Liver (tissue), 9 donors: ENCODE measurements around the gene SEMA5A. TPM values are rescaled to one million over a fixed set of nuclear protein-coding genes. Genes with fewer than 3 reads are reported as not detected.

ENCODE experiments used
- DNase-seq: peaks from one replicate; pipeline ENCODE4 v3.0.0-alpha.2; 2017; ENCODE audit warnings: low spot score
- H3K27ac ChIP-seq, 2 donors: one replicate each; pipeline ENCODE4 v1.7.0; 2013; ENCODE audit warnings: inconsistent platforms in 2 of 2, low read length in 2 of 2, control low read depth in 1 of 2, low read depth in 1 of 2, mild to moderate bottlenecking in 1 of 2
- H3K27me3 ChIP-seq, 4 donors: one replicate each; pipeline versions ENCODE4 v1.6.1 to v1.7.0; 2013; ENCODE audit warnings: low read length in 3 of 4, inconsistent platforms in 1 of 4, mild to moderate bottlenecking in 1 of 4, moderate library complexity in 1 of 4; ENCODE audit not compliant: control insufficient read depth in 4 of 4, insufficient read depth in 4 of 4
- H3K36me3 ChIP-seq, 4 donors: one replicate each; pipeline versions ENCODE4 v1.6.1 to v1.7.0; 2013; ENCODE audit warnings: low read length in 3 of 4, mild to moderate bottlenecking in 3 of 4, low read depth in 1 of 4, moderate library complexity in 1 of 4; ENCODE audit not compliant: control insufficient read depth in 4 of 4, insufficient read depth in 3 of 4
- H3K4me1 ChIP-seq, 4 donors: one replicate each; pipeline versions ENCODE4 v1.6.1 to v1.7.0; 2013; ENCODE audit warnings: low read length in 3 of 4, mild to moderate bottlenecking in 3 of 4, moderate library complexity in 1 of 4; ENCODE audit not compliant: control insufficient read depth in 4 of 4, insufficient read depth in 4 of 4
- H3K4me3 ChIP-seq, 3 donors: one replicate each; pipeline versions ENCODE4 v1.6.1 to v1.7.0; 2013; ENCODE audit warnings: low read length in 3 of 3, control low read depth in 1 of 3, low read depth in 1 of 3, mild to moderate bottlenecking in 1 of 3
- H3K9ac ChIP-seq, 2 donors: one replicate each; pipeline ENCODE4 v1.7.0; 2013; ENCODE audit warnings: low read length in 2 of 2, mild to moderate bottlenecking in 2 of 2, moderate library complexity in 2 of 2, control low read depth in 1 of 2, low read depth in 1 of 2
- H3K9me3 ChIP-seq, 4 donors: one replicate each; pipeline versions ENCODE4 v1.6.1 to v1.7.0; 2013; ENCODE audit warnings: low read length in 3 of 4; ENCODE audit not compliant: control insufficient read depth in 4 of 4
- FOXA1 ChIP-seq: IDR thresholded peaks from 2 replicates; pipeline ENCODE4 v1.6.1; 2016; ENCODE audit warnings: antibody characterized with exemption
- GABPA ChIP-seq, 2 donors: IDR thresholded peaks in 1 of 2; conservative IDR thresholded peaks in 1 of 2; 2 replicates each; pipeline ENCODE4 v1.6.1; 2016; ENCODE audit warnings: antibody characterized with exemption in 2 of 2, mild to moderate bottlenecking in 1 of 2, moderate library complexity in 1 of 2
- HNF4A ChIP-seq, 2 donors: conservative IDR thresholded peaks; 2 replicates each; pipeline ENCODE4 v1.6.1; 2016; ENCODE audit warnings: antibody characterized with exemption in 2 of 2, mild to moderate bottlenecking in 2 of 2
- HNF4G ChIP-seq: IDR thresholded peaks from 2 replicates; pipeline ENCODE4 v1.6.1; 2016; ENCODE audit warnings: antibody characterized with exemption
- JUND ChIP-seq, 2 donors: IDR thresholded peaks; 2 replicates each; pipeline ENCODE4 v1.6.1; 2016; ENCODE audit warnings: antibody characterized with exemption in 2 of 2
- NR2F2 ChIP-seq: IDR thresholded peaks from 2 replicates; pipeline ENCODE4 v1.6.1; 2016; ENCODE audit warnings: antibody characterized with exemption
- RAD21 ChIP-seq, 2 donors: IDR thresholded peaks; 2 replicates each; pipeline ENCODE4 v1.6.1; 2016; ENCODE audit warnings: antibody characterized with exemption in 2 of 2, mild to moderate bottlenecking in 2 of 2
- RXRA ChIP-seq, 2 donors: IDR thresholded peaks; 2 replicates each; pipeline ENCODE4 v1.6.1; 2017 to 2018; ENCODE audit warnings: antibody characterized with exemption in 2 of 2, mild to moderate bottlenecking in 1 of 2
- SP1 ChIP-seq: IDR thresholded peaks from 2 replicates; pipeline ENCODE4 v1.6.1; 2018; ENCODE audit warnings: antibody characterized with exemption, mild to moderate bottlenecking
- TAF1 ChIP-seq: conservative IDR thresholded peaks from 2 replicates; pipeline ENCODE4 v1.6.1; 2016; ENCODE audit warnings: antibody characterized with exemption, mild to moderate bottlenecking
- YY1 ChIP-seq: IDR thresholded peaks from 2 replicates; pipeline ENCODE4 v1.6.1; 2016; ENCODE audit warnings: antibody characterized with exemption, mild to moderate bottlenecking
- ZBTB33 ChIP-seq: IDR thresholded peaks from 2 replicates; pipeline ENCODE4 v1.6.1; 2016; ENCODE audit warnings: antibody characterized with exemption
- WGBS: extraction: QIAGEN DNeasy Blood & Tissue Kit; methylation state at CpG from one replicate; pipeline ENCODE4 v1.1.7; 2013; 5-methylcytosine and 5-hydroxymethylcytosine counted together
- polyA plus RNA-seq, 2 donors: library from polyadenylated mRNA; stranded (reverse) in 1 of 2; unstranded in 1 of 2; fragments of 200-250 nt in 1 of 2; fragments of >200 nt in 1 of 2; fragmentation: Nextera tagmentation in 1 of 2; extraction: Ambion mirVana in 1 of 2; gene quantifications; one replicate each; pipeline versions ENCODE4 v1.2.1 to v1.2.3, GENCODE V29; 2013 to 2015
- total RNA-seq, 2 donors: library from RNA; depleted of rRNA; stranded (reverse); fragments of >200 nt; gene quantifications; one replicate each; pipeline ENCODE4 v1.2.3, GENCODE V29; 2014
- TF ChIP-seq, protein P1 (sequence below): IDR thresholded peaks from 2 replicates; pipeline ENCODE4 v1.6.1; 2016; ENCODE audit warnings: antibody characterized with exemption
- TF ChIP-seq, protein P2 (sequence below): fragments of 150-350 bp; IDR thresholded peaks from 2 replicates; pipeline ENCODE4 v1.5.1; 2017; ENCODE audit warnings: improper control_type of control experiment, low read depth, low read length; ENCODE audit not compliant: missing input control
- TF ChIP-seq, protein P3 (sequence below): IDR thresholded peaks from 2 replicates; pipeline ENCODE4 v1.6.1; 2016; ENCODE audit warnings: antibody characterized with exemption, mild to moderate bottlenecking
- TF ChIP-seq, protein P4 (sequence below): IDR thresholded peaks from 2 replicates; pipeline ENCODE4 v1.6.1; 2016; ENCODE audit warnings: antibody characterized with exemption
- donor health status: healthy.
- donor health status: healthy.
- donor health status: healthy.
- donor health status: healthy.
- donor health status: healthy.

SEMA5A gene
- total and polyA plus RNA-seq, 4 donors: 1.1 to 5.8 (median 3.2) TPM

DNA sequence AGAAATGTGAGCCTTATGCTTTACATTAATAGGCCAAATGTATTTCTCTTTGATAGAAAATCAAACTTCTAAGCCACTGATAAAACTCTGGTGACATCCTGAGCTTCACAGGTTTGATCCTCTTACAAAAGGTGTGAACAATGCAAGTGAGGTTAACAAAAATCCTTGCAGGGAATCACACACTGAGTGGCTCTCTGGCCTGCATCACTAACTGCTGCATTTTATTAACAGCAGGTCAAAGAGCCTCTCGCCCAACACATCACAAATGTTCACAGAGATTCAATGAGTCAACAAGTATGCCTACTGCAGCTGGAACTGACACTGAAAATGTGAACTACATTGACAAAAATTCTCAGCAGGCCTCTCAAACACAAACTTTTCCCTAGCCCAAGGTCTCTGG is 122.3 kb downstream of the SEMA5A start:
- no peak overlapping the region for H3K27ac ChIP-seq
- no peak overlapping the region for H3K4me3 ChIP-seq
- H3K36me3 ChIP-seq: no peaks in the 10 kb centered on the region
- no peaks in the 10 kb centered on the region for H3K9me3 ChIP-seq
- WGBS: 73% methylated on average over 1 of the region's 1 CpG
- DNase-seq: no peak
- peaks cover 0 to 6% (median 3%) of the 10 kb centered on the region in 4 donors for H3K4me1 ChIP-seq
- no peaks in the 10 kb centered on the region for H3K27me3 ChIP-seq
- H3K9ac ChIP-seq: no peak overlapping the region
- TF ChIP-seq, protein P1, sequence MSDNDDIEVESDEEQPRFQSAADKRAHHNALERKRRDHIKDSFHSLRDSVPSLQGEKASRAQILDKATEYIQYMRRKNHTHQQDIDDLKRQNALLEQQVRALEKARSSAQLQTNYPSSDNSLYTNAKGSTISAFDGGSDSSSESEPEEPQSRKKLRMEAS: no peak

DNA sequence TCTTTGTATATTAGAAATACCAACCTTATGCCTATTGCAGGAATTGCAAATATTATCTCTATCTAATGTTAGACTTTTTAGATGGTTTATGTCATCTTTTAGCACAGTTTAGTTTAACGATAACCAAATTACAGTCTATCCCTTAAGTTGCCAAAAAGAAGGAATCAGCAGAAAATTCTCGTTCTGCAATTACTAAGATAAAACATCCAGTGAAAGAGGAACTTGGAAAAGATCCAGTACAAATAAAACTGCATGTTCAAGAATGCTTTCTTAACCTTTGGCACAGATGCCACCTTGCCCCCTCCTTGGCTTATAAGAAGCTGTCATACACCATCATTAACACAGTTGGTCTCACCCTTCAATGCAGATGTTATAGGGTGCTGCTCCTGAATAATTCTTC is 124.0 kb downstream of the SEMA5A start:
- peaks cover 0 to 6% (median 3%) of the 10 kb centered on the region in 4 donors for H3K4me1 ChIP-seq
- WGBS: 7% methylated on average over 2 of the region's 2 CpGs
- H3K9ac ChIP-seq: no peak overlapping the region
- no peak overlapping the region for H3K27ac ChIP-seq
- no peaks in the 10 kb centered on the region for H3K9me3 ChIP-seq
- no peaks in the 10 kb centered on the region for H3K36me3 ChIP-seq
- TF ChIP-seq NR2F2 (no peak), YY1 (no peak), GABPA (IDR thresholded peaks at IDR 0.05 in 1 of 2, conservative IDR thresholded peaks at IDR 0.05 in 1 of 2) (no peak), JUND (IDR thresholded peaks at IDR 0.05) (no peak), HNF4A (conservative IDR thresholded peaks at IDR 0.05) (no peak), ZBTB33 (no peak)
- TF ChIP-seq, protein P2, sequence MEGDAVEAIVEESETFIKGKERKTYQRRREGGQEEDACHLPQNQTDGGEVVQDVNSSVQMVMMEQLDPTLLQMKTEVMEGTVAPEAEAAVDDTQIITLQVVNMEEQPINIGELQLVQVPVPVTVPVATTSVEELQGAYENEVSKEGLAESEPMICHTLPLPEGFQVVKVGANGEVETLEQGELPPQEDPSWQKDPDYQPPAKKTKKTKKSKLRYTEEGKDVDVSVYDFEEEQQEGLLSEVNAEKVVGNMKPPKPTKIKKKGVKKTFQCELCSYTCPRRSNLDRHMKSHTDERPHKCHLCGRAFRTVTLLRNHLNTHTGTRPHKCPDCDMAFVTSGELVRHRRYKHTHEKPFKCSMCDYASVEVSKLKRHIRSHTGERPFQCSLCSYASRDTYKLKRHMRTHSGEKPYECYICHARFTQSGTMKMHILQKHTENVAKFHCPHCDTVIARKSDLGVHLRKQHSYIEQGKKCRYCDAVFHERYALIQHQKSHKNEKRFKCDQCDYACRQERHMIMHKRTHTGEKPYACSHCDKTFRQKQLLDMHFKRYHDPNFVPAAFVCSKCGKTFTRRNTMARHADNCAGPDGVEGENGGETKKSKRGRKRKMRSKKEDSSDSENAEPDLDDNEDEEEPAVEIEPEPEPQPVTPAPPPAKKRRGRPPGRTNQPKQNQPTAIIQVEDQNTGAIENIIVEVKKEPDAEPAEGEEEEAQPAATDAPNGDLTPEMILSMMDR: no peak
- TF ChIP-seq, protein P1: no peak
- no peak for DNase-seq
- no peaks in the 10 kb centered on the region for H3K27me3 ChIP-seq
- H3K4me3 ChIP-seq: no peak overlapping the region

- DNase-seq: no peak
- TF ChIP-seq GABPA (IDR thresholded peaks at IDR 0.05 in 1 of 2, conservative IDR thresholded peaks at IDR 0.05 in 1 of 2): no peak
- TF ChIP-seq RXRA (IDR thresholded peaks at IDR 0.05): no peak
- TF ChIP-seq SP1: no peak
- TF ChIP-seq HNF4G: no peak
- no peak for TF ChIP-seq RAD21 (IDR thresholded peaks at IDR 0.05)
- TF ChIP-seq JUND (IDR thresholded peaks at IDR 0.05): no peak
- no peak for TF ChIP-seq HNF4A (conservative IDR thresholded peaks at IDR 0.05)
- no peak for TF ChIP-seq TAF1
- TF ChIP-seq, protein P1: no peak
- TF ChIP-seq FOXA1: no peak
- TF ChIP-seq, protein P3, sequence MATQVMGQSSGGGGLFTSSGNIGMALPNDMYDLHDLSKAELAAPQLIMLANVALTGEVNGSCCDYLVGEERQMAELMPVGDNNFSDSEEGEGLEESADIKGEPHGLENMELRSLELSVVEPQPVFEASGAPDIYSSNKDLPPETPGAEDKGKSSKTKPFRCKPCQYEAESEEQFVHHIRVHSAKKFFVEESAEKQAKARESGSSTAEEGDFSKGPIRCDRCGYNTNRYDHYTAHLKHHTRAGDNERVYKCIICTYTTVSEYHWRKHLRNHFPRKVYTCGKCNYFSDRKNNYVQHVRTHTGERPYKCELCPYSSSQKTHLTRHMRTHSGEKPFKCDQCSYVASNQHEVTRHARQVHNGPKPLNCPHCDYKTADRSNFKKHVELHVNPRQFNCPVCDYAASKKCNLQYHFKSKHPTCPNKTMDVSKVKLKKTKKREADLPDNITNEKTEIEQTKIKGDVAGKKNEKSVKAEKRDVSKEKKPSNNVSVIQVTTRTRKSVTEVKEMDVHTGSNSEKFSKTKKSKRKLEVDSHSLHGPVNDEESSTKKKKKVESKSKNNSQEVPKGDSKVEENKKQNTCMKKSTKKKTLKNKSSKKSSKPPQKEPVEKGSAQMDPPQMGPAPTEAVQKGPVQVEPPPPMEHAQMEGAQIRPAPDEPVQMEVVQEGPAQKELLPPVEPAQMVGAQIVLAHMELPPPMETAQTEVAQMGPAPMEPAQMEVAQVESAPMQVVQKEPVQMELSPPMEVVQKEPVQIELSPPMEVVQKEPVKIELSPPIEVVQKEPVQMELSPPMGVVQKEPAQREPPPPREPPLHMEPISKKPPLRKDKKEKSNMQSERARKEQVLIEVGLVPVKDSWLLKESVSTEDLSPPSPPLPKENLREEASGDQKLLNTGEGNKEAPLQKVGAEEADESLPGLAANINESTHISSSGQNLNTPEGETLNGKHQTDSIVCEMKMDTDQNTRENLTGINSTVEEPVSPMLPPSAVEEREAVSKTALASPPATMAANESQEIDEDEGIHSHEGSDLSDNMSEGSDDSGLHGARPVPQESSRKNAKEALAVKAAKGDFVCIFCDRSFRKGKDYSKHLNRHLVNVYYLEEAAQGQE: no peak
- TF ChIP-seq, protein P4, sequence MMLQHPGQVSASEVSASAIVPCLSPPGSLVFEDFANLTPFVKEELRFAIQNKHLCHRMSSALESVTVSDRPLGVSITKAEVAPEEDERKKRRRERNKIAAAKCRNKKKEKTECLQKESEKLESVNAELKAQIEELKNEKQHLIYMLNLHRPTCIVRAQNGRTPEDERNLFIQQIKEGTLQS: no peak
- H3K4me3 ChIP-seq: no peak overlapping the region
- 89% methylated on average over 5 of the region's 5 CpGs for WGBS
- no peak overlapping the region for H3K27ac ChIP-seq
- no peak overlapping the region for H3K9ac ChIP-seq
- H3K27me3 ChIP-seq: no peaks in the 10 kb centered on the region
- no peaks in the 10 kb centered on the region for H3K36me3 ChIP-seq
- H3K4me1 ChIP-seq: peaks cover 0 to 6% (median 3%) of the 10 kb centered on the region in 4 donors
- no peaks in the 10 kb centered on the region for H3K9me3 ChIP-seq
These were observed 126.1 kb downstream of the SEMA5A start for GRCh38 chr5:9419794-9420193.
